Measurements from ENCODE around the gene FAM43A. TPM values are rescaled to one million over a fixed set of nuclear protein-coding genes. Genes with fewer than 3 reads are reported as not detected.

The FAM43A gene
- total RNA-seq, 4 donors from 2014 or later = 20.2 to 33.6 (median 31.9) TPM

DNA sequence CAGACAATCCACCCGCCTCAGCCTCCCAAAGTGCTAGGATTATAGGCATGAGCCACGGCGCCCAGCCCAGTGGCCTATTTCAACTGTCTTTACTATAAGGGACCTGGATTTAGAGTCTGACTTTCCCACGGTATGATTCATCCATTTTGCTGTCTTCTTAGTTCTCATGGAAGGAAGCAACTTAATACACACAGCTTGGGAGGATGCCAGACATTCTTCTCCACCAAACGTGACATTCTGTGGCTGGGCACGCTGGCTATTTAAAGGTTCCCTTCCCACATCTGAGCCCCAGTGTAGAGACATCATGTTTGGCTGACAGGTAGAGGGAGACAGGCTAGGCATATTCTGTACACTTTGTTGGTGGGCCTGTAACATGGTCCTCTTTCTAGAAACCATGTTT, 26.2 kb downstream of the FAM43A start:
- intact Hi-C loops (cut with DNase I) = no loop called here
- TF ChIP-seq, protein P1, sequence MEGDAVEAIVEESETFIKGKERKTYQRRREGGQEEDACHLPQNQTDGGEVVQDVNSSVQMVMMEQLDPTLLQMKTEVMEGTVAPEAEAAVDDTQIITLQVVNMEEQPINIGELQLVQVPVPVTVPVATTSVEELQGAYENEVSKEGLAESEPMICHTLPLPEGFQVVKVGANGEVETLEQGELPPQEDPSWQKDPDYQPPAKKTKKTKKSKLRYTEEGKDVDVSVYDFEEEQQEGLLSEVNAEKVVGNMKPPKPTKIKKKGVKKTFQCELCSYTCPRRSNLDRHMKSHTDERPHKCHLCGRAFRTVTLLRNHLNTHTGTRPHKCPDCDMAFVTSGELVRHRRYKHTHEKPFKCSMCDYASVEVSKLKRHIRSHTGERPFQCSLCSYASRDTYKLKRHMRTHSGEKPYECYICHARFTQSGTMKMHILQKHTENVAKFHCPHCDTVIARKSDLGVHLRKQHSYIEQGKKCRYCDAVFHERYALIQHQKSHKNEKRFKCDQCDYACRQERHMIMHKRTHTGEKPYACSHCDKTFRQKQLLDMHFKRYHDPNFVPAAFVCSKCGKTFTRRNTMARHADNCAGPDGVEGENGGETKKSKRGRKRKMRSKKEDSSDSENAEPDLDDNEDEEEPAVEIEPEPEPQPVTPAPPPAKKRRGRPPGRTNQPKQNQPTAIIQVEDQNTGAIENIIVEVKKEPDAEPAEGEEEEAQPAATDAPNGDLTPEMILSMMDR (IDR thresholded peaks at IDR 0.05) = no peak
- TF ChIP-seq POLR2A (IDR thresholded peaks at IDR 0.05) = no peak

DNA sequence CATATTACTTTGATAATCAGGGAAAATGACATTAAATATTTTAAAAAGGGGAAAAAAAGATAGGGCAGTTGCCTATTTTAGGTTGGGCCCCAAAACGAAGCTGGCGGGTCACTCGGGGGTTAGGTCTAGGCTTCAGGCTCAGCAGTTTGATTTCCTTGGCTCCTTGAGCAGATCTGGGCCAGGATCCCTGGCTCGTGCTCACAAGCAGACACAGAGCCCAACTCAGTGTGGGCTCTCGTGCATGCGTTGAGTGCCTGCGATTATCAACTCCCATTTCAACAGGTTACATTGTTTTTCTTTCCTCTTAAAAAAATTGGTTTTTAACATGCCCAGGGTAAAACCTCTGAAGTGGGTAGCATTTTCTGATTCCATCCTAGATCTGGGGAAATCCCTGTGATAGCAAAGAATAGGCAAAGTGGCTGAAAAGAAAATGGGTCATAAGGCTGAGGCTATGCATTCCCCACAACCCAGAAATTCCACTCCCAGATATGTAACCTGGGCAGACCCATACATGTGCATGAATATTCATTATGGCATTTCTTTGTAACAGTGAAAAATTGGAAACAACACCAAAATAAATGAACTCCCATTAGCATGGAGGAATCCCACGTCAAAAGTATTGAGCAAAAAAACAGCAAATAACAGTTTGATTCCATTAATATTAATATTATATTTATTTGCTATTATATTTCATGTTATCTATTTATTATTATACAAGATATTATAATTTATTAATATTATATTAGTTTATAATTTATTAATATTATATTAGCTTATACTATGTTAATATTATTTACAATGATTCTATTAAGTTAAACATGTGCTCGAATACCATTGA, 27.8 kb downstream of the FAM43A start:
- Histone ChIP-seq H3K4me1 (peaks cover 0 to 26% (median 10%) of the 10 kb centered on the region in 3 donors), H3K36me3 (no peaks in the 10 kb centered on the region), H3K4me3 (no peak overlapping the region), H3K9me3 (no peaks in the 10 kb centered on the region), H3K27ac (no peak overlapping the region), H3K27me3 (no peaks in the 10 kb centered on the region)
- TF ChIP-seq POLR2A (IDR thresholded peaks at IDR 0.05) = no peak
- TF ChIP-seq, protein P1 (IDR thresholded peaks at IDR 0.05) = no peak
- 76 to 79% methylated on average over 6 to 9 of the region's 9 CpGs for WGBS, 2 donors
- intact Hi-C loops (cut with DNase I) = no loop called here
- DNase-seq = no peak

More for the DNA sequence above, 26.2 kb downstream of the FAM43A start:
- WGBS, 2 donors = 27 to 36% methylated on average over 6 of the region's 6 CpGs
- no peak for DNase-seq
- no peak overlapping the region for H3K4me3 ChIP-seq
- H3K36me3 ChIP-seq = no peaks in the 10 kb centered on the region
- H3K4me1 ChIP-seq = peaks cover 0 to 30% (median 11%) of the 10 kb centered on the region in 3 donors
- no peaks in the 10 kb centered on the region for H3K9me3 ChIP-seq
- no peak overlapping the region for H3K27ac ChIP-seq
- no peaks in the 10 kb centered on the region for H3K27me3 ChIP-seq

DNA sequence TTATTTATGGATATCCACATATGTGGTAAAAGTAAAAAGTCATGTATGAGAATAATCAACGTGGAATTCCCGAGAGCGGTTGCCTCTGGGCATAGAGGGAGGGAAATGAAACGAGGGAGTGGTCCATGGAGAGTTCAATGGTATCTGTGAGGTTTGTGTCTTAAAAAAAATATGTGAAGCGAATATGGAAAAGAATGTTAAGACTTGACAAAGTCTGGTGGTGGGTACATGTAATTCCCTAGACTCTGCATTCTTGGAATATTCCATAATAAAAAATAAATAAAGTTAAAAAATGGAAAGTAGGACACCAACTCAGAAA, 28.4 kb downstream of the FAM43A start:
- TF ChIP-seq, protein P1 (IDR thresholded peaks at IDR 0.05) = no peak
- TF ChIP-seq POLR2A (IDR thresholded peaks at IDR 0.05) = no peak
- Histone ChIP-seq H3K36me3 (no peaks in the 10 kb centered on the region), H3K27ac (no peak overlapping the region), H3K27me3 (no peaks in the 10 kb centered on the region), H3K4me1 (peaks cover 0 to 26% (median 10%) of the 10 kb centered on the region in 3 donors), H3K4me3 (no peak overlapping the region), H3K9me3 (no peaks in the 10 kb centered on the region)
- intact Hi-C loops (cut with DNase I) = no loop called here
- DNase-seq = no peak
- 71 to 72% methylated on average over 5 of the region's 5 CpGs for whole genome bisulfite sequencing, 2 donors

DNA sequence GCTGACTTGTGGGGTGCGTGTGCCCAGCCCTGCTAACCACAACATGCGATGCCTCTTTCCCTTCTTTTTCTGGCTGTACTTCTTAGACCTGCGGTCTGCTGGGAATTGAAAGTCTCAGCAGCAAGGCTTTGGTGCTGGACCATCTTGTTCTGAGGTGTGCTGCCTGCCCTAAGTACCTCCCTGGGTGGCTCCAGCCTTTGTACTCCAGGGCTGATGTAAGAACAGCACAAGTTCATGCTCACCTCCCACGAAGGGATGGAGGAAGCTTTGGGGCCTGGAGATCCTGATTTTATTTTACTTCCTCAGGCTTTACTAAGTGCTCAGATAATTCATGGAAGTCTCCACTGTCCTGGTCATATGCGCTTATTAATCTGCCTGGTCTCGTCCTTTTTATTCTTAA, 28.9 kb downstream of the FAM43A start:
- TF ChIP-seq, protein P1 (IDR thresholded peaks at IDR 0.05) = no peak
- no peak for TF ChIP-seq POLR2A (IDR thresholded peaks at IDR 0.05)
- intact Hi-C loops (cut with DNase I) = no loop called here
- H3K9me3 ChIP-seq = no peaks in the 10 kb centered on the region
- no peak for DNase-seq
- H3K27ac ChIP-seq = no peak overlapping the region
- H3K4me1 ChIP-seq = peaks cover 0 to 26% (median 10%) of the 10 kb centered on the region in 3 donors
- H3K36me3 ChIP-seq = no peaks in the 10 kb centered on the region
- WGBS, 2 donors = 71 to 78% methylated on average over 6 of the region's 6 CpGs
- no peaks in the 10 kb centered on the region for H3K27me3 ChIP-seq
- H3K4me3 ChIP-seq = no peak overlapping the region

DNA sequence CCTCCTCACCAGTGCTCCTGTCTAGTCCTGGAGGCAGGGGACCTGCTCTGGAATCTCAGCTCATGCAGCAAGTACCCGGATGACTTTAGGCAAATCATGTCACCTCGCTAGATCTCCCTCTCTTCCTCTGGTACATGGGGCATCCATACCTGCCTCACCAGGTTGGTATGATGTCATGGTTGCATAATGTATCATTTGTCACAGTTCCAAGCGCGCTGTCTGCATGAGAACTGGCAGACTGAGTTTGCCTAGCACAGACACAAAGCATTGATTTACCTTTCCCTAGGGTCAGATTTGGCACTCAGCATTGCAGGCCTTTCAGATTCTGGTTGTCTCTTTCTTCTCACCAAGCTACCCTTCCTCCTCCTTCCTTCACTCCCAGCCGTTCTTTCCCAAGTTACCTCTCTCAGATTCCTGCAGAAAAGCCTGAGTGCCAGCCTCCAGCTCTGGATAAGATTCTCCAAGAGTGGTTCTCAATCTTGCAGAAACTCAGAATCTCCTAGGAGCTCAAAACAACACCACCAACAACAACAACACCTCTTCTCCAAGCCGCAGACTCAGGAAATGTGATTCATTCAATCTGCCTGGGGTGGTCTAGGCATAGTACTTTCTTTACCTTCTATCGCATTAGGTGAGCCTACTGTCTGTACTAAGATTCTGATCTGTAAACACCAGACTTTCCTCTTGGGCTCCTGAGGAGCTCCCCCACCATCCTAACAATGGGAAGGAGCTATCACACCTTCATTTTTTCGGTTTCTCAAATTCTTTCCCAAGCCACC, 29.5 kb downstream of the FAM43A start:
- Histone ChIP-seq H3K4me3 (no peak overlapping the region), H3K4me1 (peaks cover 0 to 26% (median 10%) of the 10 kb centered on the region in 3 donors), H3K27ac (no peak overlapping the region), H3K36me3 (no peaks in the 10 kb centered on the region), H3K9me3 (no peaks in the 10 kb centered on the region), H3K27me3 (no peaks in the 10 kb centered on the region)
- 51 to 59% methylated on average over 8 of the region's 8 CpGs for WGBS, 2 donors
- intact Hi-C loops (cut with DNase I) = no loop called here
- TF ChIP-seq, protein P1 (IDR thresholded peaks at IDR 0.05) = no peak
- no peak for TF ChIP-seq POLR2A (IDR thresholded peaks at IDR 0.05)
- no peak for DNase-seq

All from esophagus squamous epithelium (tissue), 5 donors.